ENCODE results near the gene SUSD4.

Gene SUSD4

DNA sequence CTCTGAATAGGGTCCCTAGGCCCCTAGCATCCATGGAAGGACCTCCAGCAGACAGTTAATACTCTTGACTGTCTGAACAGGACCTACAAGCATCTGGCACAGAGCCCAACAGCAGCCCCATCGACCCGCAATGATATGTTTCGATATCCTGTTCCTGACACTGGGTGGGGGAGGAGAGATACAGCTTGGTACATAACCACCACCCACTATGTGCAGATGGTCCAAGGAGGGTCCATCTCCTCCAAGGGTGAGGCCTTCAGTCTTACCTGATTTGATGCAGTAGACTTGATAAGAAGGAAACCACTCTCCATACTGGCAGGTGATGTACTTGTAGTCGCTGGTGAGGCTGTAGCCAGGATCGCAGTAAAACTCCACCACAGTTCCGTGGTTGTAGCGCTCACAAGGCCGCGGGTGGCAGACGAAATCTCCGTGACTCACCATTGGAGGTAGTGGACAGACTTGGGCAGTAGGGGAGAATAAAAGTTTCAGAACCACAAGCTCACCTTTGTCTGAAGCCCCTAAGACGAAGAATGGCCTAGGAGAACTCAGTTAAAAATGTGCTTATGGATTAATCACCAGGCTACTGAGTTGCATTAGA lies 134.9 kb downstream of the SUSD4 start:
- no peak for DNase-seq (ENCODE audit: low read depth)

GRCh38 chr1:223228201-223228600 lies 135.8 kb downstream of the SUSD4 start:
- DNase-seq (ENCODE audit: low read depth), result no peak

DNA sequence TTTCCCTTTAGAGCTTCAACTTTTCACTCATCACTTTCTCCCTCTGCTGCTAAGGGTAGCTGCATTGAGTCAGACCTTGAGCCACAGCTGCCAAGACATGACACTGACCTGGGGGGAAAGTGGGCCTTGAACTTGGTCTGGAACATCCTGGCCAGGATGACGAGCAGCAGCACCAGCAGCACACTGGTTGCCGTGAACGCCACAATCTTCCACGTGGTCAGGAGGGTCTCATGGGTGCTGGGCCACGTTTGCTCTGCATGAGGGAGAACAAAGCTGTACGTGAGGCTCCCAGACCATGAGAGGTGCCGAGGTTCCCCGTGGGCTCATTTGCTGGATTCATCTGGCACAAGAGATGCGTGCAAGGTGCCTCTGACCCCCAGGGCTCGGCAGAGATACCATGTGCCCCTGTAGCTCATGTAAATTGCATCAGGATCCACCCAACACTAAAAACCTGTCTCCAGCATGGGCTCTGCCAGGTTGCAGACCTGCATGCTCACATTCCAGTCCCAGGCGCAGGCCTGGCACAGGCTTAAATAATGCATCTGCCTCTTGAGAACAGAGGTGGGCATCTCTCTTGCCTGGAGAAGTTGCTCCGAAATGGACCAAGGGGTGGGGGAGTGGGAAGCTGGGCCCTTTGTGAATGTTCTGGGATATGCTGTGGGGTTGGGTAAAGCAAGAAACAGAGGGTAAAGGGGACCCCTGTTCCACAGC lies 136.3 kb downstream of the SUSD4 start:
- DNase-seq (ENCODE audit: low read depth), result no peak

DNA sequence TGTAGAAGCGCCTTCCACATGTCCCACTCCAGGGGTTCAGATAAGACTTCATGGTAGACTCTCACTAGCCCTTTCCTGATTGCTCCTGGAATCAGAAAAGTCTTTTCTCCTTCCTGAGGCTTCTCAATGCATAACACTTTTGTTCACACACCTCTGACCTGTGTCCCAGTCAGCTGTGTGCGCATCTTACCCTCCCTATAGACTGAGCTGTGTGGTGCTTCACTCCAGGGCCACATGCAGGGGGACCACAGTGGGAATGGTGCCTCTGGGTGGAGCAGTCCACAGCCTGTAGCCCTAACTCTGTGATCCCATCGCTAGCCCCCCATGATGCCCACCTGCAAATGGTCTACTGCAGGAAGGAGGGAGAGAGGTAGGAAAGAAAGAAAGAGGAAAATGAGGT lies 136.9 kb downstream of the SUSD4 start:
- DNase-seq (ENCODE audit: low read depth), result no peak

GRCh38 chr1:223226271-223226670 lies 137.7 kb downstream of the SUSD4 start:
- DNase-seq (ENCODE audit: low read depth), result no peak

DNA sequence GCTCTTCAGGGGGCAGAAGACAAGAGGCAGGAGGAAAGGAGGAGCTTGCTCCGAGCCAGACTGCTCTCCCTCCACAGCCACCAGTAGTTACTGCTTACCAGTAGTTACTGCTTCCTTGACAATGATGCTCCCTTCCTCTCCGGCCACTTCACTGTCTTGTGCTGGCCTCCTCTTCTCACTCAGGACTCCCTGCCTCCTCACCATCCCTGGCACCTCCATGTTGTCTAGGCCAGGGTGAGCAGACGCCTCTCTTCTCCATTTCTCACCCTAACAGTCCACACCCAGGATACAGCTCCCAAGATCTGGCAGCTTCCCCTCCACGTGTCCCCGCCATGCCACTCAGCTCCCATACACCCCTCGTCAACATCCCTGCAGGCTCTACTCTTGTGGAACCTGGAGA lies 138.5 kb downstream of the SUSD4 start:
- DNase-seq (ENCODE audit: low read depth), result no peak

DNA sequence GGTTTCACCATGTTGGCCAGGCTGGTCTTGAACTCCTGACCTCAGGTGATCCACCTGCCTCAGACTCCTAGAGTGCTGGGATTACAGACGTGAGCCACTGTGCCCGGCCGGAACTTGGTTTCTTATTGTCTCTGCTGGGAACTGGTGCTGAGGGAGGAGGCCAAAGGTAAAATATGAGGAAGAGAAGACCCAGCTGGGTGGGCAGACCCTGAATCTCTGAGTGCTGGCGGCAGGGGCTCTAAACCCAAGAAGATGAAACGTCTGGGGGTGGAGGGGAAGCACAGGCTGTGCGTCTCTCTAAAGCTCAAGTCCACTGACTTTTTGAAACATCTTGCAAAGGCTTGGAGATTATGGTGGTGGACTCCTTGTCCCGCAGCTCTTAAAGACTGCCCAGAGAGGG lies 138.9 kb downstream of the SUSD4 start:
- DNase-seq (ENCODE audit: low read depth), result no peak

DNA sequence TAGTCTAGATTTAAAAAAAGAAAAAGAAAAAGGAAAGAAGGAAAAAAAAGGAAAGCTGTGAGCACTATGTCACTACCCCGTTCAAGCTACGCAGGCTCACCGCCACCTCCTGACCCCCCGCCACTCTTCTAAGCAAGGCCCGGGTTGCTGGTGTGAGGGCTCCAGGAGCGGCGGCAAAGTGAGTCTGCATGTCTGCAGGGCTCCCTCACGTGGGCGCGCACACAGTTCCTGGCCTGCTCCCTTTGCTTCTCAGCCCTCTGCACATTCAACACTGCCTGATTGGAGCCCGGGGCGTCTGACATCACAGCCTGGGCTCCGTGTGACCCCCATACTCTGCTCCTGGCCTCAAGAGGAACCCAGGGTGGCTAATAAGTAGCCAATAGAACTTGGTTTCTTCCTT lies 139.5 kb downstream of the SUSD4 start:
- no peak for DNase-seq (ENCODE audit: low read depth)

DNA sequence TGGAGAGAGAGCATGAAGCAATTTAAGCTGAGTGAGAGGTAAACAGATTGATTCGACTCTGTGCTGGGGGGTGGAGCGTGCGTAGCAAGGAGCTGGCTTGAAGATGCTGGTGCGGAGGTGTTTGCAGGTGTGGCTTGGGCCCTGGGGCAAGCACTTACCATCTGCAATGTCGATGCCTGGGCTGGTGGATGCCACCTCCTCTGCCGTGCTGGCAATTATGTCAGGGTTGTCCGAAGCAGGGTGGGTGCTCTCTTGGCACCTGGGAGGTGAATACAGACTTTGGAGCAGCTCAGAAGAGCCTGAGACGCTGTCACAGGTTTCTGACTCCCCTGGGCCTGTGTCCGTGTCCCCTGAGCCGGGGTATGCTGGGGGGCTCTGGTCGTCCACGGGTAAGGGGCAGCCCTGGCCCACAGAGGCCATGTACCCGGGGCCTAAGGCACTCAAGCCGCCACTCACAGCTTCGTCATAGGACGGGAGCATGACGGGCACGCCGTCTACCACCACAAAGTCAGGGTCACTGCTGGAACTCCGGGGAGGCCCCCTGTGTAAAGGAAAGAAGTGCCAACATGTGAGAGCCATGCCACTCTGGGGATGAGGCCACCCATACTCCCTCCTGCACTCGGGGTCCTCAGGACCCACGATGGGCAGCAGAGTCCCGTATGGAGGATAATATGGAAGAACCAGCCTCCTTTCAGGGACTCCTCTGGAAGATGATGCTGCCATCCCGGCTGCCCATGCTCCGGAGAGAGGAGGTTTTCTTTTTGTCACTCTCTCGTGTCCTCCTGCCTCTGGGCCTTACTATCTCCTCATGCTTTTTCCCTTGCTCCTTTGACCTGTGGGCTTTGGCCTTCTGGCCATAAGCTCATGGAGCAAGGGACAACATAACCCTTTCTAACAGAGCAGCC lies 140.6 kb downstream of the SUSD4 start:
- no peak for DNase-seq (ENCODE audit: low read depth)

- DNase-seq (ENCODE audit: low read depth), result no peak
These were observed 141.6 kb downstream of the SUSD4 start for GRCh38 chr1:223222377-223222776.

DNA sequence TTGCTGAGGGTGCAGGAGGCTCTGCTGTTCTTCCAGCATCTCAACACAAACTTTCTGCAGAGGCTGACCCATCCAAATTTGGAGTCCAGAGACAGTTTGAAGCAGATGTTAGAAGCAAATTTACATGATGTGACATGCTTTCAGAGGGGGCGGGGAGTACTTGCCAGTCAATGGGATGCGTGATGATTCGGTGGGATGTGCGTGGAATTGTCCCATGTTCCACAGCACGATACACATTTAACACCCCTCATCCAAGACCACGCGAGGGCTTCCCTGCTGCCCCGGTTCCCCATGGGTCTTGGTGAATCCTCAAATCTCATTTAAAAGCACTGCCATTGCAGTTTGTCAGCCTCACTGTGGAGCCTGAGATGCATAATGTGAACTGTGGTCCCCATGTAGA lies 142.3 kb downstream of the SUSD4 start:
- DNase-seq (ENCODE audit: low read depth), result no peak

- DNase-seq (ENCODE audit: low read depth), result no peak
These were observed 143.9 kb downstream of the SUSD4 start for GRCh38 chr1:223219846-223220610.

- DNase-seq (ENCODE audit: low read depth), result no peak
These were observed 144.7 kb downstream of the SUSD4 start for GRCh38 chr1:223219318-223219635.

DNA sequence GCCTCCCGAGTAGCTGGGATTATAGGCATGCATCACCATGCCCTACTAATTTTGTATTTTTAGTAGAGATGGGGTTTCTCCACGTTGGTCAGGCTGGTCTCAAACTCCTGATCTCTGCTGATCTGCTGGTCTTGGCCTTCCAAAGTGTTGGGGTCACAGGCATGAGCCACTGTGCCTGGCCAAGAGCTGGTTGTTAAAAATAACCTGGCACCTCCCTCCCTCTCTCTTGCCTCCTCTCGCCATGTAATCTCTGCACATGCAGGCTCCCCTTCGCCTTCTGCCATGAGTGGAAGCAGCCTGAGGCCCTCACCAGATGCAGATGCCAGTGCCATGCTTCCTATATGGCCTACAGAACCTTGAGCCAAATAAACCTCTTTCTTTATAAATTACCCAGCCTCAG lies 146.2 kb downstream of the SUSD4 start:
- DNase-seq (ENCODE audit: low read depth), result no peak

GRCh38 chr1:223216531-223217205 lies 147.3 kb downstream of the SUSD4 start:
- DNase-seq (ENCODE audit: low read depth), result no peak

GRCh38 chr1:223216074-223216473 lies 147.9 kb downstream of the SUSD4 start:
- no peak for DNase-seq (ENCODE audit: low read depth)

DNA sequence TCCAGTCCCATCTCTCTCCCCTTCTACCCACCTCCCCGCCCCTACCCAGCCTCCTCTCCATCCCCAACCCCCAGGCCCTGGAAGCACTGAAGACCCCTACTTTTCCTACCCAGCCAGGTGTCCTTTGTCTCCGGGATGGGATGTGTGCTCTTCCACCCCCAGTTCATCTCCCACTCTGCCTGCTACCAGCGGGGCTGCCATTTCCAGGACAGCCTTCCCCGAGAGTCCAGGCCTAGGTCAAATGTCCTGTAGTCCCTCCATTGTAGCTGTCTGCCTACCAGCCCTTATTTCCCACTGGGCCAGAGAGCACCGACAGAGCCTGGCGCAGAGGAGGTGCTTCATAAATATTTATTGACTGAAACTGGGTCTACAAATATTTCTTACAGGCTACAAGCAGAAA lies 148.9 kb downstream of the SUSD4 start:
- DNase-seq (ENCODE audit: low read depth), result no peak

GRCh38 chr1:223214261-223214807 lies 149.6 kb downstream of the SUSD4 start:
- no peak for DNase-seq (ENCODE audit: low read depth)

DNA sequence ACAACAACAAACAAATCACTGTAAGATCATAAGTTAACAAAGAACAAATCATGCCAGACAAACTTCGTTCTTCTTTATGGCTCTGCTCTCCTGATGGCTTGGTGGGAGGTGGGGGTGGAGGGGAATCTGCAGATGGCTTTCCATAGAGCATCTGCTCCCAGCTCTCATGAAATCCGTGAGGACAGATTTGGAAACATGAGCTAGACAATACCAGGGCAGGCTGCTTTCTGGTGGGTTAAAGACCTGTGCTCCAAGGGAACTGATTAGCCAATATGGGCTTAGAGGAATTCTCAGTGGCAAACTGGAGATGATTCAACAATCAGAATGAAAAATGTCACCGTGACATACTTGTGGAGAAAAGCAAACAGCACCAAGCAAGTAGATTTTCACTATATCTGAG lies 151.5 kb downstream of the SUSD4 start:
- no peak for DNase-seq (ENCODE audit: low read depth)

GRCh38 chr1:223211323-223211985 lies 152.5 kb downstream of the SUSD4 start:
- DNase-seq (ENCODE audit: low read depth), result no peak

GRCh38 chr1:223210788-223211120 lies 153.2 kb downstream of the SUSD4 start:
- DNase-seq (ENCODE audit: low read depth), result no peak

Measured in activated gamma-delta T cell treated with anti-CD3 and anti-CD28 coated beads, Interleukin-2, amount 50 U/mL, for 16 hours (primary cell).